Jurkat, Clone E6-1 (cell line): ENCODE measurements around the gene INSYN2A. TPM values are rescaled to one million over a fixed set of nuclear protein-coding genes. Genes with fewer than 3 reads are reported as not detected.

ENCODE experiments used
- DNase-seq: peaks from one replicate; pipeline ENCODE4 v3.0.0-alpha.2; 2011; ENCODE audit warnings: low read depth, low spot score
- H3K4me3 ChIP-seq: 2 replicates; pipeline ENCODE4 v1.5.1; 2011; ENCODE audit warnings: mild to moderate bottlenecking, low read length, control low read depth, moderate library complexity
- polyA plus RNA-seq: library from polyadenylated mRNA; unstranded; fragments of >200 nt; gene quantifications from one replicate; pipeline ENCODE4 v1.2.1, GENCODE V29; 2012; ENCODE audit warnings: missing spikeins; ENCODE audit not compliant: insufficient read length, insufficient read depth

Gene INSYN2A, protein sequence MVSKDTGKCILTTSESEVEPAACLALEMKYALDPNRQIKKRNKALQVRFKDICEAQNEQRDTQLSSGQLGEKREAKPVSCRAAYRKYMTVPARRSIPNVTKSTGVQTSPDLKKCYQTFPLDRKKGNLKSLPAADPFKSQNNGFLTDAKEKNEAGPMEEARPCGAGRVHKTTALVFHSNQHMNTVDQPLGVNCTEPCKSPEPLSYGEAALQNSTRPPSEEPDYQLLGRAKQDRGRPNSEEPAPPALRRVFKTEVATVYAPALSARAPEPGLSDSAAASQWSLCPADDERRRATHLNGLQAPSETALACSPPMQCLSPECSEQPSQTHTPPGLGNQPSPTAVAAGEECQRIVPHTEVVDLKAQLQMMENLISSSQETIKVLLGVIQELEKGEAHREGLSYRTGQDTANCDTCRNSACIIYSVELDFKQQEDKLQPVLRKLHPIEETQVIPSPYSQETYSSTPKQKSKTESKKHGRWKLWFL
- not detected for polyA plus RNA-seq

DNA sequence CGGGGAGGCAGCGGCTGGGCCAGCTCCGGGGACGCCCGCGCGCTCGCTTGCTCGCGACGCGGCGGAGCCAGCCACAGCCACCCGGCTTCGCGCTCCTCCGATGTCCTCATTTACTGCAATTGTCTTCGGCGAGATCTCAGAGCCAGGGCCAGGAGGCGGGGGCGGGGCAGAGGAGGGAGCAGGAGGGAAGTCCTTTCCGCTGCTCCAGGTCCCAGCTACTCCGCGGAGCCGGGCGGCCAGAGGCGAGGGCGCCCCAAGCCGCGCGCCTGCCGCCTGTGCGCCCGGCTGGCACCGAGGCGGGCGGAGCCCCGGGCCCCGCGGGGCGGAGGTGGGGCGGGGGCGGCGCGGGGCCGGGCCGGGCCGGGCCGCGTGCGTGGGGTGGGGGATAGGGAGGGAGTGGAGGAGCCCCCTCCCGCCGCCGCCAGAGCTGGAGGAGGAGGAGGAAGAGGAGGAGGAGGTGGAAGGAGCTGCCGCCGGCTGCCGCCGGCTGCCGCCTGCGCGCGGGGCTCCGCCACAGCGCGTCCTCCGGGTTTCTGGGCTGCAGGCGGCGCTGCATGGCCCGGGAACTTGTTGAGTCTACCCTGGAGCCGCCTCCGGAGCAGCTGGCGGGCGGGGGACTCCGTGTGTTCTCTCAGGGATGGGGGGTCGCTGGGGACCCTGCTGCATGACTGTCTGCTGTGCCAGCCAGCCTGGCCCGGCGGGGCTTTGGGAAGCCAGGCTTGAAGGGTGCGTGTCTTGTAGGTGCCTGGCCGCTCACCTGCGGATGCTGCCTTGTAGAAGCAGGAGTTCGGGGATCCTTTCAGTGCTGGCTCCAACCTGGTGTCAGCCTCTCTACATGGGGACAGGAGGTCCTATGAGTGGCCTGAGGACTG, at the start of gene INSYN2A:
TSS of gene INSYN2A (minus strand) at position 310 of the 872 bp plus-strand sequence. CDS start 20,196 bp downstream, outside the sequence.
- no peak for DNase-seq
- no peak within 1 kb of the TSS for H3K4me3 ChIP-seq

GRCh38 chr10:127245456-127245855, 49.1 kb upstream of the INSYN2A start:
- H3K4me3 ChIP-seq, result no peak overlapping the region
- no peak for DNase-seq

DNA sequence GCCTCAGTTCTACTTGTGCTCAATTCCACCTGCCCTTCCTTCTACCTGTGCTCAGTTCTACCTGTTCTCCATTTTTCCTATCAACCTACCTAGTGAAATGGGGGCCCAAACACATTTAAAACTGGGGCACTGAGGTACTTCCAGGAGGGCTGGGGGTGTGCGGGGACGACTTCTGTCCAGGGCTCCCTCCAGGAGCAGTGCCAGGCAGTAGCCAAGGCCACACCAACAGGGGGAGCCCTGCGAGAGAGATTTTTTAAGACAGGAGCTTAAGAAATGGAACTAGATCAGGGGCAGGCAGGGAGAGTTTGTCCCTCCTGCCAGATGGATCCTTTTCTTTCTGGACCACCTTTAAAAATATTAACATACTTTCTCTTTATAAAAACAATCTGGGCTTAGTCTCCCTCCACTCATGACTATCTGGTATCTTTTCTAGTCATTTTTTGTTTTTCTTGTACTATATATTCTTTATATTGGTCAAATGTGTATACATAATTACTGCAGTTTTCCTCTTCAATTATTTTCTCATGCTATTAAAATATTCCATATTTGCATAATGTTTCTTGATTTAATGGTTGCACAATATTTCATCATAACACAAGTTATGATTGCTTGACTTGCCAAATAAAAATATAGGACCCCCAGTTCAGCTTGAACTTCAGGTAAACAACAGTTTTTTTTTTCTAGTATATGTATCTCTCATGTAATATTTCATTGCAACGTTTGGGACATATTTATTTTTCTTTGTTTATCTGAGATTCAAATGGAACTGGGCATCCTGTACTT, 47.3 kb upstream of the INSYN2A start:
- no peak overlapping the region for H3K4me3 ChIP-seq
- peak; percentile 35 for DNase-seq

DNA sequence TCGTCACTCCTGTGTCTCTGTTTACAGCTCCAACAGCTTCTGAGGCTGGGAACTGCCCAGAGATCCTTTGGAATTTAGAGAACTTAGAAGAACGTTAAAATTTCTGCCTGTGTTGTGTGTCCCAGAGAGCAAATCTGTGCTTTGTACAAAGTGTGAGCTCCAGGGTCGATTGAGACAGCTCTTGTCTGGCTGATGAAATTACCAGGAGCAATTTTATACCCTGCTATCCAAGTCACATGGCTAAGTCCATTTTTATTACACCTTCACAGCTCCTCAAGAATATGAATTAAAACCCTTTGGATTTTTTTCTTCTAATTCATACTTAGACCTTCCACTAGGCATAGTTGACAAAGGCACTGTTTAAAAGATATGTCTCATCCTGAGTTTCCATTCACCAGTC, 46.5 kb upstream of the INSYN2A start:
- no peak for DNase-seq
- H3K4me3 ChIP-seq, result no peak overlapping the region

GRCh38 chr10:127236266-127236665, 39.9 kb upstream of the INSYN2A start:
- no peak for DNase-seq
- H3K4me3 ChIP-seq, result no peak overlapping the region

- no peak overlapping the region for H3K4me3 ChIP-seq
- no peak for DNase-seq
Measured at GRCh38 chr10:127234306-127234800, 38.0 kb upstream of the INSYN2A start.

GRCh38 chr10:127228195-127228787, 31.9 kb upstream of the INSYN2A start:
- DNase-seq, result no peak
- H3K4me3 ChIP-seq, result no peak overlapping the region

GRCh38 chr10:127227663-127228062, 31.3 kb upstream of the INSYN2A start:
- H3K4me3 ChIP-seq, result no peak overlapping the region
- DNase-seq, result no peak

- no peak overlapping the region for H3K4me3 ChIP-seq
- no peak for DNase-seq
Measured at GRCh38 chr10:127227027-127227426, 30.6 kb upstream of the INSYN2A start.

- DNase-seq, result no peak
Measured at GRCh38 chr10:127221281-127221680, 24.9 kb upstream of the INSYN2A start.

GRCh38 chr10:127218658-127219057, 22.3 kb upstream of the INSYN2A start:
- H3K4me3 ChIP-seq, result no peak overlapping the region
- DNase-seq, result no peak

More at GRCh38 chr10:127221281-127221680, 24.9 kb upstream of the INSYN2A start:
- no peak overlapping the region for H3K4me3 ChIP-seq

- peak; percentile 20 for DNase-seq
- no peak overlapping the region for H3K4me3 ChIP-seq
Measured at GRCh38 chr10:127216786-127217185, 20.4 kb upstream of the INSYN2A start.

GRCh38 chr10:127216274-127216673, 19.9 kb upstream of the INSYN2A start:
- DNase-seq, result no peak
- H3K4me3 ChIP-seq, result no peak overlapping the region

DNA sequence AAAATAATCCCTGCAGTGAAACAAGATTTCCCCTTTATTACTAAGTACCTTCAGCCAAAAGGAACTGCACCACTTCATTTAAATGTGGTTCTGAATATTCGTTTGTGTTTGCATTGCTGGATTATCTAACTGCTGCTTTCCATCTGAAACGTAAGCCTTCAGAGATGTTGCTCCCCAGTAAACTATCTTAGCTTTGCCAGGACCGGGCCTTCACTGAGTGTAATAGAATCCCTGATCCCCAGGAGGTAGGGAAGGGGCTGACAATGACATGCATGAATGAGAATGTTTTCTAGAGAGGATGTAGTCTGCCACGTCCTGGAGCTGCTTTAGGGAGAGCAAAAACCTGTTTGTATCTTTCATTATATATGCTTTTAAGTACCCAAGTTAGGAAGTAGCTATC, 19.5 kb upstream of the INSYN2A start:
- DNase-seq, result no peak
- no peak overlapping the region for H3K4me3 ChIP-seq

DNA sequence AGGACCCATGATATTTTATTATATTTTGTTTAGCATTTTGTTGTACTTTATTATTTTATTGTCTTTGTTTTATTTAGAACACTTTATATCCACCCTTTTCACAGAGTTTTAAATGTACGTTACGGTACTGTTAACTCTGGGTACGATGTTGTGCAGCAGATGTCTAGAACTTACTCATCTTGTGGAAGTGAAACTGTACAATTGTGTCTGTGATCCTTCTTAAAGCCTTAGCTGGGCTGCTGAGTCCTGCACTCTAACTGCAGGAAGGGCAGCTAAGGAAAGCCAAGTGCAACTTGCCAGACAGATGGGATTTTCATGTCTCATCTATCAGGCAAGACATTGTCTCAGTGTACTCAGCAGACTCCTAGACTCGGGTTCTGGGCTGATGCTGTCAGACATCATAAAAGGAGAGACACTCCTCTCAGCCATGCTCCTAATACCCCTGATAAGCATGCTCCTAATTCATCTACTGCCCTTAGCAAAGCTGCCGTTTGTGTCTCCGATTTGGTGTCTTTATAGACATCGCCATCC, 14.6 kb upstream of the INSYN2A start:
- H3K4me3 ChIP-seq, result no peak overlapping the region
- DNase-seq, result no peak

GRCh38 chr10:127207081-127207480, 10.7 kb upstream of the INSYN2A start:
- no peak for DNase-seq
- H3K4me3 ChIP-seq, result no peak overlapping the region

- H3K4me3 ChIP-seq, result no peak overlapping the region
- DNase-seq, result no peak
Measured at GRCh38 chr10:127203067-127203466, 6.7 kb upstream of the INSYN2A start.

DNA sequence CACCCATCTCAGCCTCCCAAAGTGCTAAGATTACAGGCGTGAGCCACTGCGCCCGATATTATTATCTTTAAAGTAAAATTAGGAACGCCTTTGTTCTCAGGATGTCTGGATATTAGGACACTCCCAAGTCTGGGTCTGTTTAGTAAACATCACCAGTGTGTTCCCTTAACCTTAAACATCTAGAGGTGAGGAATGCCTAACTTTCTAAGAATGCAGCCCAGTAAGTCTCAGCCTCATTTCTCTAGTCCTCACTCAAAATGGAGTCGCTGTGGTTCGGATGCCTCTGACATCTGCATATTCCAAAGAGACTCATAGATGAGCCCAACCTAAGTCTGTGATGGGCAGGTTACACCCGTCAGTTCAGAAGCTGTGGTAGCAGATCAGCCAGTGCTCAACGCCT, 4.3 kb upstream of the INSYN2A start:
- DNase-seq, result no peak
- H3K4me3 ChIP-seq, result no peak overlapping the region
